GM19023 (cell line): ENCODE results near the gene SSU72.
"Not testable (repeated sequence)": the region's sequence is repeated elsewhere in the genome, so short reads cannot be mapped to it uniquely, and the experiment has no call there.

ENCODE experiments used
- ATAC-seq: cut with Tn5 transposase; IDR thresholded peaks from one replicate; pipeline ENCODE4 v1.9.1; 2021; ENCODE audit warnings: mild to moderate bottlenecking, moderate library complexity; ENCODE audit not compliant: unreplicated experiment

The SSU72 gene

GRCh38 chr1:1531947-1532346 lies 42.7 kb downstream of the SSU72 start:
- ATAC-seq: no peak

GRCh38 chr1:1529936-1530335 lies 44.7 kb downstream of the SSU72 start:
- ATAC-seq: no peak

DNA sequence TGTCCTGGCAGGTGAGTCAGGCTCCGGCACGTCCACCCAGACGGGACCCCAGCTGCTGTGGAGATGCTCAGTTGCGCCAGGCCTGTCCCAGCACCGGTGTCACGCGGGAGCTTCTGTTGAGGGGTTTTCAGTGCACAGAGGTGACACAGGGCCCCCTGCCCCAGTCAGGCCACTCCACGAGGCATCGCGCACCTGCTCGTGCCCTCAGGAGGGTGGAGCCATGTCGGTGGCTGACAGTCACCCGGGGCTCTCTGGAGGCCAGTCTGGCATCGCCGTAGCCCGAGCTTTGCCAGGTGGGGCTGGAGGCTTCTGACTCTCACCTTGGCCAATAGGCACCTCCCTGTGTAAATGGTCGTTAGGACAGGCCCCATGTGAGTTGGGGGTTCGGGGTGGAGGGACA lies 45.3 kb downstream of the SSU72 start:
- no peak for ATAC-seq

- no peak for ATAC-seq
Measured at GRCh38 chr1:1528301-1529267, 46.1 kb downstream of the SSU72 start.

DNA sequence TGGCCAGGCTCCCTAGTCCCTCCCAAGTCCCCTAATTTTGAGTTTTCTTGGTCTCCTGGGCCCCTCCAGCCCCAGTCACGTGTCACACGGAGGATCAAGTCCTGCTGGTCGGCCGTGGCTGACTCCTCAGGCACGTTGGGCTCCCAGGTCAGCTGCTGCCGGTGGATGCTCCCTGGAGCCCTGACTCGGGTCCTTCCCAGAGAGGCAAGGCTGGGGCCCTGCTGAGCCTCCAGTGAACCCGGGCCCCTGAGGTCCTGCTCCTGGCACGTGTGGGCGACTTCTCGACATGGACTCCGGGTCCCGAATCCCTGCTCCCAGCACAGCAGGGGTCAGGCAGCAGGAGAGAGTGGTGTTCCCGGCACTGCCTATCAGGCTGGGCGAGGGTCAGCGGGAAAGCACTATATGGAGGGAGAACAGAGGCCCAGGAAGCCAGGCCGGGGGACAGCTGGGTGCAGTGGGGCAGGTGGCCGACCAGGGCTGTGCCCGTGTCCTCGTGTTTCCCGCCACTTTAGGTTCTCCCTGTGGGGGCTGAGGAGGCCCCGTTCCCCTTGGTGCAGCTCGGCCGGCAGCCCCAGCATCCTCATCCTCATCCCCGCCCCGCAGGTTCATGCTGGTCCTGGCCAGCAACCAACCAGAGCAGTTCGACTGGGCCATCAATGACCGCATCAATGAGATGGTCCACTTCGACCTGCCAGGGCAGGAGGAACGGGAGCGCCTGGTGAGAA lies 47.4 kb downstream of the SSU72 start:
- ATAC-seq: no peak

- not testable (repeated sequence) for ATAC-seq
Measured at GRCh38 chr1:1526476-1526875, 48.2 kb downstream of the SSU72 start.

GRCh38 chr1:1524750-1525383 lies 49.8 kb downstream of the SSU72 start:
- ATAC-seq: not testable (repeated sequence)

GRCh38 chr1:1523651-1524050 lies 51.0 kb downstream of the SSU72 start:
- not testable (repeated sequence) for ATAC-seq

DNA sequence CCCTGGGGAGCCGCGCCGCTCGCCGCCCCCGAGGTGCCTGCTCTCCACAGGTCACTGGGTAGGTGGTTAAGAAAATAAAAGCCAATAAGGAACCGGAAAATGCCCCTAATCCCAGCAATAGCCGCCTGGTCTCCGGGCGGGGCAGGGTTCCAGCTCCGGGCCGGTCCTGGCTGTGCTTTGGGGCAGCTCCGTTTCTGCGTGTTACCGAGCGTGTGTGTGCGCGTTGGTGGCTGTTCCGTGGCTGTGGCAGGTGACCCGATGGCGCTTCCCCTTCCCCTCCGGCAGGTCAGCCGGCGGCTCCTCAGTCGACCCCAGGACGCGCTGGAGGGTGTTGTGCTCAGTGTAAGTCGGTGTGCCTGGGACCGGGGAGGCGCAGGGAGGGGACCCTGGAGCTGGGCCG lies 51.4 kb downstream of the SSU72 start:
- ATAC-seq: not testable (repeated sequence)

- not testable (repeated sequence) for ATAC-seq
Measured at GRCh38 chr1:1522536-1522935, 52.1 kb downstream of the SSU72 start.

DNA sequence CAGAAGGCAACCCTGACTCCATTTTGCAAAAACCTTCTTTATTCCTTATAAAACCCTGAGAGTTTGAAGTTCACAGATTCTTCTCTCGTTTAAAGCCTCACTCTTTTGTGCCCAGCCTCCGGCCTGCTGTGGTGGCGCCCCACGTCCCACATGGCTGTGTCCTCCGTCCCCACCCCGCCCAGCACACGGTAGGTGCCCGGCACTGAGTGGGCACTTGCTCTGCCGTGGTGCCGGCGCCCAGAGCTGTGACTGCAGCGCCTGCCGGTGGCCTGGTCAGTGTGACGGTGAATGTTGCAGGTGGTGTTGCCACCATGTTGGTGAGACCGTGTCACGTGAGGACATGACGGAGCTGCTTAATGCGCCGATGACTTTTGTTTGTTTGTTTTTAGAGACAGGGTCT lies 53.3 kb downstream of the SSU72 start:
- ATAC-seq: no peak

GRCh38 chr1:1519805-1520505 lies 54.7 kb downstream of the SSU72 start:
- ATAC-seq: not testable (repeated sequence)

DNA sequence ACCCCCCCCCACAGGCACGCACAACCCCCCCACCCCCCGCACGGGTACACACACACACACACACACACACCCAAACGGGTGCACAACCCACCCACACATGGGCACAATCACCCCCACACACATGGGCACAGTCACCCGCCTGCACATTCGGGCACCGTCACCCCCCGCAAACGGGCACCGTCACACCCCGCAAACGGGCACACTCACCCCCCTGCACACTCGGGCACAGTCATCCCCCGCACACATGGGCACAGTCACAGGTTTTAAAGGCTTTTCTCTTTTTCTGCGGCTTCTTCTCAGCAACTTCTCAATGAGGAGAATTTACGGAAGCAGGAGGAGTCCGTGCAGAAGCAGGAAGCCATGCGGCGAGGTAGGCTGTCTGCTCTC lies 56.0 kb downstream of the SSU72 start:
- not testable (repeated sequence) for ATAC-seq

DNA sequence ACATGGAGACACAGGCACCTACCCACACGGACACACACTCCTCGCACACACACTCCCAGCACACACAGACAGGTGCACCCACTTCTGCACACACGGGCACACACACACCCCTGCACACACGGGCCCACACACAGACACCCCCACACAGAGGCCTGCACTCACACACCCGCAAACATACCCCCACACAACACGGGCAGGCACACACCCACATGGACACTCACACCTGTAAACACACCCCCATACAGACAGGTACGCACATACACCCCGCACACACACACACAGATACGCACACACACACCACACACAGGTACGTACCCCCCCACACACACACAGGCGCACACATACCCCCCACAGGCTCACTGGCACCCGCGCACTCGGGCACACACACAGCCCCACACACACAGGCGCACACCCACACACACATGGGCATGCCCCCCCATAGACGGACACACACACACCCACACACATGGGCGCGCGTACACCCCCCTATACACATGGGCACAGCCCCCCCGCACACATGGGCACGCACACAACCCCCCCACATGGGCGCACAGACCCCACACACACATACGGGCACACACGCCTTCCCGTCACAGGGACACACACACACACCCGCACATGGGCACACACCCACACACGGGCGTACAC lies 56.6 kb downstream of the SSU72 start:
- no peak for ATAC-seq

DNA sequence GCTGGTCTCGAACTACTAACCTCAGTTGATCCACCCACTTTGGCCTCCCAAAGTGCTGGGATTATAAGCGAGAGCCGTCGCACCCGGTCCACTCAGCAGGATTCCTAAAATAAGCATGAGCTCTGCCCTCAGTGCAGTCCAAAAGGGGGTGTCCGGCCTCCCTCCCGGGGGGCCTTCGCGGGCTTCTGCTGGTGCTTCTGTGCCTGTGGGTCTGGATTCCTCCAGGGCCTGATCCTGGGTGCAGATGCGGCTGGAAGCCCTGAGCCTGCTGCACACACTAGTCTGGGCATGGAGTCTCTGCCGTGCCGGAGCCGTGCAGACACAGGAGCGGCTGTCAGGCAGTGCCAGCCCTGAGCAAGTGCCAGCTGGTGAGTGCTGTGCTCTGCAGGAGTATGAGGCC lies 57.7 kb downstream of the SSU72 start:
- not testable (repeated sequence) for ATAC-seq

DNA sequence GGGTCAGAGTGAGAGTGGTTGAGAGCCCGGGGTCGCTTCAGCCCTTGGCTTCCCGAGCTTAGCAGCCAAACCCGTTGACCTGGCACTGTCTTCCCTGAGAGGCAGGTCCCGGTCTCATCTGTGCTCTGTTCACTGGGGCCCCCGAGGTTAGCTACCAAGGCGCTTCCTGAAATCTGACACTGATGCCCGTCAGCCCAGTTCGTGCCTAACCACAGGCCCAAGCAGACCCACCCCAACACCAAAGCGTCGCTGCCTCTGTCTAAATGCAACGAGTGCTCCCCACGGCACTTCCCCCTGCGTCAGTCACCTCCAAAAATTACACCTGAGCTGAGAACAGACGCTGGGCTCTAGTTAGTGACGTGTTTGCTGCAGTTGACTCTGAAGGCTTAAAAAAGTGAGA lies 60.3 kb downstream of the SSU72 start:
- ATAC-seq: not testable (repeated sequence)

GRCh38 chr1:1513675-1514074 lies 61.0 kb downstream of the SSU72 start:
- ATAC-seq: not testable (repeated sequence)

GRCh38 chr1:1512425-1512824 lies 62.2 kb downstream of the SSU72 start:
- ATAC-seq: not testable (repeated sequence)

GRCh38 chr1:1511533-1512285 lies 63.0 kb downstream of the SSU72 start, which contains the start of gene ATAD3A:
Gene ATAD3A, plus strand, starts transcription at chr1:1512162. Its CDS starts 107 bp downstream, at chr1:1512269.
- ATAC-seq: peak; percentile 80
